B cell (primary cell): ENCODE measurements around the gene SEMA4D. TPM values are rescaled to one million over a fixed set of nuclear protein-coding genes. Genes with fewer than 3 reads are reported as not detected.

Source experiments
- ATAC-seq: fragments of 200-7000 bp; cut with Tn5 transposase; one replicate; pipeline ENCODE4 v1.10.0; 2021; ENCODE audit warnings: low read depth, mild to moderate bottlenecking, moderate number of reproducible peaks, moderate library complexity
- CTCF ChIA-PET: fragments of 350-600 bp; sonication (Branson Sonifier 250); formaldehyde crosslinking; loops from one replicate; lab custom pipeline; 2021; ENCODE audit warnings: antibody characterized with exemption, inconsistent platforms; lab: Charles Lee
- POLR2A ChIA-PET: fragments of 350-600 bp; sonication (Branson Sonifier 250); formaldehyde crosslinking; loops from one replicate; lab custom pipeline; 2021; ENCODE audit warnings: antibody characterized with exemption; lab: Charles Lee
- DNase-seq: peaks from one replicate; pipeline ENCODE4 v3.0.0; 2013
- H2AFZ ChIP-seq: 2 replicates; pipeline ENCODE4 v1.6.1; 2012; ENCODE audit warnings: mild to moderate bottlenecking, low read depth, low read length; ENCODE audit not compliant: insufficient read depth, poor library complexity, severe bottlenecking
- H3K27ac ChIP-seq, 2 donors: 1 replicate in 1 of 2; 2 replicates in 1 of 2; pipeline ENCODE4 v1.5.1; 2012 to 2013; ENCODE audit warnings: low read length in 2 of 2, mild to moderate bottlenecking in 2 of 2, moderate library complexity in 1 of 2
- H3K27me3 ChIP-seq, 4 experiments: fragments of 200-600 bp in 1 of 4; sonication (generic) in 1 of 4; replicated peaks in 1 of 4; 1 replicate in 2 of 4; 2 replicates in 2 of 4; pipeline versions ENCODE4 v1.6.1 to v1.7.0; 2013 to 2016; ENCODE audit warnings: low read length in 3 of 4, mild to moderate bottlenecking in 2 of 4, mixed read lengths in 1 of 4, moderate library complexity in 1 of 4; ENCODE audit not compliant: insufficient read depth in 4 of 4, control insufficient read depth in 3 of 4; ENCODE audit errors: control extremely low read depth in 1 of 4
- H3K36me3 ChIP-seq, 2 experiments: replicated peaks in 1 of 2; 1 replicate in 1 of 2; 2 replicates in 1 of 2; pipeline versions ENCODE4 v1.6.1 to v1.7.1; 2013; ENCODE audit warnings: low read length in 1 of 2; ENCODE audit not compliant: insufficient read depth in 2 of 2, control insufficient read depth in 1 of 2; ENCODE audit errors: control extremely low read depth in 1 of 2, extremely low read depth in 1 of 2
- H3K4me1 ChIP-seq, 2 donors: fragments of 200-600 bp in 1 of 2; sonication (generic) in 1 of 2; 1 replicate in 1 of 2; 2 replicates in 1 of 2; pipeline versions ENCODE4 v1.5.1 to v1.6.1; 2013 to 2017; ENCODE audit warnings: low read length in 2 of 2; ENCODE audit not compliant: control insufficient read depth in 2 of 2, insufficient read depth in 2 of 2
- H3K4me2 ChIP-seq: replicated peaks from 2 replicates; pipeline ENCODE3; 2012; ENCODE audit warnings: mild to moderate bottlenecking, low read depth, low read length; ENCODE audit not compliant: poor library complexity, severe bottlenecking
- H3K4me3 ChIP-seq, 5 experiments: fragments of 200-600 bp in 1 of 5; sonication (generic) in 1 of 5; 1 replicate in 3 of 5; 2 replicates in 2 of 5; pipeline versions ENCODE4 v1.5.1 to v1.7.0; 2011 to 2016; ENCODE audit warnings: low read length in 4 of 5, mild to moderate bottlenecking in 4 of 5, low read depth in 2 of 5, control low read depth in 1 of 5, moderate library complexity in 1 of 5; ENCODE audit not compliant: insufficient read depth in 1 of 5; ENCODE audit errors: control extremely low read depth in 1 of 5, extremely low read depth in 1 of 5
- H3K79me2 ChIP-seq: fragments of 200-600 bp; sonication (generic); one replicate; pipeline ENCODE4 v1.6.0; 2016; ENCODE audit warnings: low read length; ENCODE audit not compliant: control insufficient read depth, insufficient read depth
- H3K9ac ChIP-seq: fragments of 200-600 bp; sonication (generic); 2 replicates; pipeline ENCODE4 v1.6.1; 2017; ENCODE audit warnings: mild to moderate bottlenecking, low read length, moderate library complexity
- H3K9me3 ChIP-seq, 3 donors: one replicate each; pipeline versions ENCODE4 v1.6.1 to v1.7.1; 2013; ENCODE audit warnings: low read length in 2 of 3; ENCODE audit not compliant: control insufficient read depth in 2 of 3, insufficient read depth in 1 of 3; ENCODE audit errors: control extremely low read depth in 1 of 3
- H4K20me1 ChIP-seq: 2 replicates; pipeline ENCODE4 v1.6.0; 2012; ENCODE audit warnings: mild to moderate bottlenecking, low read length; ENCODE audit not compliant: insufficient read depth, control insufficient read depth, poor library complexity, severe bottlenecking
- H3K27ac Mint-ChIP-seq: one replicate; pipeline ENCODE4 v1.8.0; 2021; ENCODE audit warnings: mixed read lengths
- H3K27me3 Mint-ChIP-seq: one replicate; pipeline ENCODE4 v1.8.0; 2021; ENCODE audit warnings: mixed read lengths
- H3K4me1 Mint-ChIP-seq: one replicate; pipeline ENCODE4 v1.8.0; 2021; ENCODE audit warnings: mixed read lengths
- H3K4me3 Mint-ChIP-seq: one replicate; pipeline ENCODE4 v1.8.0; 2021; ENCODE audit warnings: mixed read lengths
- H3K9me3 Mint-ChIP-seq: one replicate; pipeline ENCODE4 v1.8.0; 2022; ENCODE audit warnings: mixed read lengths; ENCODE audit not compliant: insufficient read depth
- CTCF ChIP-seq: fragments of 200-600 bp; IDR thresholded peaks from one replicate; pipeline ENCODE4 v1.8.0; 2022; ENCODE audit warnings: antibody characterized with exemption, mild to moderate bottlenecking
- EZH2 ChIP-seq: IDR thresholded peaks from 2 replicates; pipeline ENCODE4 v1.6.1; 2012; ENCODE audit warnings: borderline replicate concordance, low read depth, mild to moderate bottlenecking, moderate library complexity, low read length; ENCODE audit not compliant: insufficient read depth, poor library complexity, severe bottlenecking
- WGBS: methylation state at CpG from one replicate; pipeline ENCODE4 v1.1.5; 2013; ENCODE audit warnings: missing lambda C conversion rate; ENCODE audit not compliant: insufficient coverage; 5-methylcytosine and 5-hydroxymethylcytosine counted together
- intact Hi-C: fragments of 100-400 bp; cut with micrococcal nuclease; formaldehyde crosslinking; loops from one replicate; pipeline ENCODE4 v1.10.0; 2022
- polyA plus RNA-seq: library from polyadenylated mRNA; depleted of rRNA; stranded (reverse); fragments of >200 nt; gene quantifications from 2 replicates; pipeline ENCODE4 v1.2.3, GENCODE V29; 2012
- total RNA-seq, 2 donors: library from RNA; stranded (reverse); fragments of 120-200 nt in 1 of 2; gene quantifications; 1 replicate in 1 of 2; 2 replicates in 1 of 2; pipeline versions ENCODE4 v1.2.3 to v1.2.4, GENCODE V29; 2013 to 2022

The SEMA4D gene
- total and polyA plus RNA-seq, 2 donors (not counting 1 experiment from before 2014, with no cell fraction given): 53.6 to 231 TPM

- Mint-ChIP-seq H3K27me3 (no peaks in the 10 kb centered on the region), H3K27ac (peak overlapping the region; percentile 6), H3K4me3 (no peak overlapping the region), H3K9me3 (no peaks in the 10 kb centered on the region), H3K4me1 (peaks cover 86% of the 10 kb centered on the region)
- Histone ChIP-seq H3K9me3 (no peaks in the 10 kb centered on the region), H3K27me3 (no peaks in the 10 kb centered on the region), H3K27ac (no peak overlapping the region), H4K20me1 (peaks cover 90% of the 10 kb centered on the region), H2AFZ (no peak overlapping the region), H3K4me1 (peaks cover 47 to 64% of the 10 kb centered on the region in 2 donors), H3K4me2 (no peak overlapping the region), H3K36me3 (peaks cover 0 to 23% of the 10 kb centered on the region in 2 experiments), H3K4me3 (no peak overlapping the region), H3K9ac (no peak overlapping the region), H3K79me2 (peaks cover 89% of the 10 kb centered on the region)
- intact Hi-C loops: loop anchor here (5.0 kb wide), 1 partner anchor 62 kb away; no protein-coding TSS in a partner anchor
- DNase-seq (no peak), ATAC-seq (no peak)
- ChIA-PET CTCF (interaction anchor here (0.6 to 1.3 kb wide), 3 partner anchors 16 to 104 kb away, joined by 4 to 5 read pairs (median 4); no protein-coding TSS in a partner anchor), POLR2A (no interaction called here)
- WGBS: 93% methylated on average over 16 of the region's 16 CpGs
- TF ChIP-seq EZH2: no peak
- TF ChIP-seq CTCF: no peak
These were observed 52.8 kb downstream of the SEMA4D start for GRCh38 chr9:89444925-89445765.

GRCh38 chr9:89444274-89444673 is 53.6 kb downstream of the SEMA4D start:
- no peak overlapping the region for H3K4me3 ChIP-seq

More at GRCh38 chr9:89444274-89444673, 53.6 kb downstream of the SEMA4D start:
- H3K9me3 Mint-ChIP-seq: no peaks in the 10 kb centered on the region
- ATAC-seq: no peak
- no peaks in the 10 kb centered on the region for H3K27me3 Mint-ChIP-seq
- H3K4me1 ChIP-seq: peaks cover 52 to 72% of the 10 kb centered on the region in 2 donors
- intact Hi-C loops: loop anchor here (5.0 kb wide), 1 partner anchor 63 kb away; no protein-coding TSS in a partner anchor
- peaks cover 87% of the 10 kb centered on the region for H3K4me1 Mint-ChIP-seq
- no peak overlapping the region for H3K27ac ChIP-seq
- H3K27ac Mint-ChIP-seq: peak overlapping the region; percentile 57
- no peak overlapping the region for H2AFZ ChIP-seq
- DNase-seq: no peak
- no peaks in the 10 kb centered on the region for H3K27me3 ChIP-seq
- H3K36me3 ChIP-seq: peaks cover 0 to 19% of the 10 kb centered on the region in 2 experiments
- no peak for TF ChIP-seq CTCF
- no peak for TF ChIP-seq EZH2
- ChIA-PET CTCF (interaction anchor here (1.0 to 2.9 kb wide), 2 partner anchors 15 to 104 kb away, joined by 3 to 11 read pairs; no protein-coding TSS in a partner anchor), POLR2A (no interaction called here)
- H3K4me3 Mint-ChIP-seq: peak overlapping the region; percentile 26
- H3K4me2 ChIP-seq: no peak overlapping the region
- H4K20me1 ChIP-seq: peaks cover 91% of the 10 kb centered on the region
- WGBS: 90% methylated on average over 5 of the region's 9 CpGs
- peaks cover 89% of the 10 kb centered on the region for H3K79me2 ChIP-seq
- H3K9ac ChIP-seq: no peak overlapping the region
- no peaks in the 10 kb centered on the region for H3K9me3 ChIP-seq
